ENCODE results near the gene ELL2.

GRCh38 chr5:95884511-95884910 lies 77.1 kb downstream of the ELL2 start:
- no peak for TF ChIP-seq POLR2A (IDR thresholded peaks at IDR 0.05; ENCODE audit: low read depth, low read length)
- TF ChIP-seq POLR2AphosphoS5 (IDR thresholded peaks at IDR 0.05; ENCODE audit: low read depth, low read length) = no peak
- TF ChIP-seq SPI1 (IDR thresholded peaks at IDR 0.05; ENCODE audit: low read depth, low read length) = no peak
- no peak for TF ChIP-seq TAF1 (IDR thresholded peaks at IDR 0.05; ENCODE audit: low read depth, low read length)
- no peak for TF ChIP-seq POU2F2 (IDR thresholded peaks at IDR 0.05; ENCODE audit: low read depth, low read length)
- no peak for TF ChIP-seq PAX5 (IDR thresholded peaks at IDR 0.05; ENCODE audit: insufficient read depth, low read length, severe bottlenecking)
